Suppressor macrophage treated with lipopolysaccharide for 4 hours (primary cell): Measurements from ENCODE around the gene ATP2A1.
"Not testable (repeated sequence)": the region's sequence is repeated elsewhere in the genome, so short reads cannot be mapped to it uniquely, and the experiment has no call there.

Experiments used
- DNase-seq: peaks from one replicate; pipeline ENCODE4 v3.0.0-alpha.2; 2020

Gene ATP2A1

DNA sequence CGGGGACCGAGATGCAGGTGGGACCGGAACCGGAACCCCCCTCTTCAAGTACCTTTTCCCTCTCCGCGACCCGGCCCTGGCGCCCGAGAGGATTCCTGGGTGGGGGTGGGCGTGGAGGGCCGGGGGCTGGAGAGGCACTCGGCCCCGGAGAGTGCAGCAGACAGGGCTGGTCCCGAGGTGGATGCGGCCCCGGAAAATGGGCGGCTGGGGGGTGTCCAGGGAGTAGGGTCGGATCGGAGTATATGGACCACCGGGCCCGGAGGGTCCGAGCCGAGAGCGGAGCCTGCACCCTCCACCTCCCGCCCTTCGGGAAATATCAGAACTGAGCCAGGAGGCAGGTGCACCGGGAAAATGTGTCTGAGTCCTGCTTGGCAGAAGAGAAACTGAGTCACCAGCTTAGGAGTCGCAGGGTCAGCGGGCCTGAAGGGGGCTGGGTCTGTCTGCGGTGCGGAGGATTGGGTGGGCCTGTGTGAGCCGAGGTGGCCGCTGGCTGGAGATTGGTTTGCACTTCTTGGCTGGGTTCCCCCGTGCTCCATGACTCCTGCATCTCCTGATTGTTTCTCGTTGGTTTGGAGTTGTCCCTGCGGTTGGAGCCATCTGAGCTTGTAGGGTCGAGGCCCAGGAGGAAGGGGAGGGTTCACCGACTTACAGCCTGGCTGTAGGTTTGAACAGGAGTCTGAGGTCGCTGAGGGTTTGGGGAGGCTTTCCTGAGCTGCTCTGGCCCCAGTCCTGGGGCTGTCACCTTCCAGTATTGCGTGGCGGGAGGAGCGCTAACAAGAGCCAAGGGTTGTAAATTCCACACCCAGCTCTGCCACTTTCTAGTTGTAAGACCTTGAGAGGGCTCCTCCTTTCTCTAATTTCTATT lies 14.1 kb upstream of the ATP2A1 start:
- peak; percentile 12 for DNase-seq

DNA sequence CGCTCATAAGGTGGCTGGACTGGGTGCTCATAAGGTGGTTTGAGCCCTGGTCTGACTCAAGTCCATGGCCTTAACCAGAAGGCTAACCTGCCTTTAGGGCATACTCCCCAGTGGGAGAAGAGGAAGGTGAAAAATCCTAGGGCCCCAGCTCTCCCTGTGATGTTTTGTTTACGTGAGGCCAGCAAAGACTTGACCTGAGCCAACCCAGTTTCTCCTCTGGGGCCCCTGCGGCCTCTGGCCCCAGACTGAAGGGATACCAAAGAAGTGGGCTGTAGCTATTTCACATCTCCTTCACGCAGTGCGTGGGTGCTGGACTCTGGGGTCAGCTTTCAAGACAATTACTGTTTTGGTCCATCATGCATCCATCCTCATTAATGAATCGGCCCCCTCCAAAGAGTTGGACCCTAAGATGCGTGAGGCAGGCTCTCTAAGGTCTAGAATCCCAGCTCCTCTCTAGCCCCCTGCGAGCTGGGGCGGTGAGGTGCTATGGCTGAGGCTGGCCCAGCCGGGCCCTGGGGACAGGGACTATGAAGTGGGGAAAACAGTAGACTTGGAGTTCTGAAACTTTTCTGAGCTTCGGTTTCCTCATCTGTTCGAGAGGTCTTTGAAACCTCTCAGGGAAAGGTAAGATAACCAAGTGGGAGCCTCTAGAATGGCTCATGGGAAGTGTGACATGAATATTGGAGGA lies 13.1 kb upstream of the ATP2A1 start:
- no peak for DNase-seq

DNA sequence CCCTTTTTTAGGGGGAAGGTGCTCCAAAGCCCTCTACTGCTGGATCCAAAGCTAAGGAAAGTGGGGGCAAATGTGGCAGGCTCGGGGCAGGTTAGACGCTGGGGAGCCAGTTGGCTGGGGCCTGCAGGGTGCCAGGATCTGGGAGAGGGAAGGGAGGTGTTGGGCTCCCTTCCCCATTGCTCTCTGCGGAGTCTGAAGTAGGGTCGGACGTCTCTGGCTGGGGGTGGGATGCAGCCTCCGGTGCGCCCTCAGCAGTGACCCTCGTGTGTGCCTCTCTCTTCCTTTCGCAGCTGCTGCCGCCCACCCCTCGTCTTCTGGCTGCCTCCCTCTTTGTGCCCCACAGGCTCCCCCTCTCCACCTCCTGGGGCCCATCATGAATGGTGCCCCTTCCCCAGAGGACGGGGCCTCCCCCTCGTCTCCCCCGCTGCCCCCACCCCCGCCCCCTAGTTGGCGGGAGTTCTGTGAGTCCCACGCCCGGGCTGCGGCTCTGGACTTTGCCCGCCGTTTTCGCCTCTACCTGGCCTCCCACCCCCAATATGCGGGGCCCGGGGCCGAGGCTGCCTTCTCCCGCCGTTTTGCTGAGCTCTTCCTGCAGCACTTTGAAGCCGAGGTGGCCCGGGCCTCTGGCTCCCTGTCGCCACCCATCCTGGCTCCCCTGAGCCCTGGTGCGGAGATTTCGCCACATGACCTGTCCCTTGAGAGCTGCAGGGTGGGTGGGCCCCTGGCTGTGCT lies 12.4 kb upstream of the ATP2A1 start:
- no peak for DNase-seq

DNA sequence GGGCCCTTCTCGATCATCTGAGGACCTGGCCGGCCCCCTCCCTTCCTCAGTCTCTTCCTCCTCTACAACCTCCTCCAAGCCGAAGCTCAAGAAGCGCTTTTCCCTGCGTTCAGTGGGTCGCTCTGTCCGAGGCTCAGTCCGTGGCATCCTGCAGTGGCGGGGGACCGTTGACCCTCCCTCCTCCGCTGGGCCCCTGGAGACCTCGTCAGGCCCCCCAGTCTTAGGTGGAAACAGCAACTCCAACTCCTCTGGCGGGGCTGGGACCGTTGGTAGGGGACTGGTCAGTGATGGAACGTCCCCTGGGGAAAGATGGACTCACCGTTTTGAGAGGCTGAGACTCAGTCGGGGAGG lies 11.9 kb upstream of the ATP2A1 start:
- DNase-seq: no peak

DNA sequence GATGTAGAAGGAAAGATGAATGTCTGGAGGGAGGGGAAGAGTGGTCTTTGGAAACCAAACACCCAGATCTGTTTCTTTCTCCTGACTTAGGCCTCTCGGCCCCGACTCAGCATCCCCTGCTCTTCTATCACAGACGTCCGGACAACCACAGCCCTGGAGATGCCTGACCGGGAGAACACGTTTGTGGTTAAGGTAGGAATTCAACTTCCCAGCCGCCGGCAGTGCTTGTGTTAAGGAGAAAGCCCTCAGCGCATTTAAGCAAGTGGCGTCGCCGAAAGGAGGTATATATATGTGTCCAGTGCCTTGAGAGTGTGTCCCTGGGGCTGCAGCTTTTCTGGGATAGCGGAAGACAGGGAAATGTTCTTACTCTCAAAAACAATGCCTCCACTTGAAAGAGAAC lies 11.0 kb upstream of the ATP2A1 start:
- no peak for DNase-seq

DNA sequence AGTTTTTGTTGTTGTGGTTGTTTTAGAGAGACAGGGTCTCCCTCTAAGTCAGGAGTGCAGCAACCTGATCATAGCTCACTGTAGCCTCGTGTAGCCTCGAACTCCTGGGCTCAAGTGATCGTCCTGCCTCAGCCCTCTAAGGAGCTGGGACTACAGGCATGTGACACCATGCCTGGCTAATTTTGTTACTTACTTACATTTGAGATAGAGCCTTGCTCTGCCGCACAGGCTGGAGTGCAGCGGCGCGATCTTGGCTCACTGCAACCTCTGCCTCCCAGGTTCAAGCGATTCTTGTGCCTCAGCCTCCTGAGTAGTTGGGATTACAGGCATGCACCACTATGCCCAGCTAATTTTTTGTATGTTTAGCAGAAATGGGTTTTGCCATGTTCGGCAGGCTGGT lies 10.6 kb upstream of the ATP2A1 start:
- DNase-seq: not testable (repeated sequence)

DNA sequence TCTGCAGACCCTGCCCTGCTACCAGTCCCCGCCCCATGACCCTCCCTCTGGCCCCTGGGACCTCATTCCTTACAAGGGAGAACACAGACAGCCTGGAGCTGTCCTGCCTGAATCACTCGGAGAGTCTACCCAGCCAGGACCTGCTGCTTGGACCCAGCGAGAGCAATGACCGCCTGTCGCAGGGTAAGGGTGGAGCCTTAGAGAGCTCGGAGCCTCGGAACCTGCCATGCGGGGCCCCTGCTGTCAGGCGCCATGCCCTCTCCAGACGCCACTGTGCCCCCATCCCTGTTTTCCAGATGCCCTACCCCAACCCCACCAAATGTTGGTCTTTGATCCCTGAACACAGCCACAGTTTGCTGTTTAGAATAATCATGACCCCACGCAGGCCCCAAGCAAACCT lies 9.1 kb upstream of the ATP2A1 start:
- DNase-seq: no peak

DNA sequence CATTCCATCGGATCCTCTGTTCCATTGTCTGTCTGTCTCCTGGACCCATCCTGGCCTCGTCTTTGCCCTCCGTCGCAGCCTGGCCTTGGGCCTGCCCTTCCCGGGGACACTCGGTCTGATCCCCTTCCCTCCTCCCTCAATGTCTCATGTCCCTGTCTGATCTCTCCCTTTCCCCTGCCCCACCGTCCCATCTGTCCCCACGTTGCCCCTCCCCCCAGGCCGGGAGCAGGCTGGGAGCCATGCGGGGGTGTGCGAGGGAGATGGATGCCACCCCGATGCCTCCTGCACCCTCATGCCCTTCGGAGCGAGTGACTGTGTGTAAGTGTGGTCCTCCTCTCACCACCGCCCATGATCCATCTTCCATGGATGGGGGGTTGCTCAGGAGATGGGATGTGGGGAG lies 5.3 kb upstream of the ATP2A1 start:
- DNase-seq: no peak

DNA sequence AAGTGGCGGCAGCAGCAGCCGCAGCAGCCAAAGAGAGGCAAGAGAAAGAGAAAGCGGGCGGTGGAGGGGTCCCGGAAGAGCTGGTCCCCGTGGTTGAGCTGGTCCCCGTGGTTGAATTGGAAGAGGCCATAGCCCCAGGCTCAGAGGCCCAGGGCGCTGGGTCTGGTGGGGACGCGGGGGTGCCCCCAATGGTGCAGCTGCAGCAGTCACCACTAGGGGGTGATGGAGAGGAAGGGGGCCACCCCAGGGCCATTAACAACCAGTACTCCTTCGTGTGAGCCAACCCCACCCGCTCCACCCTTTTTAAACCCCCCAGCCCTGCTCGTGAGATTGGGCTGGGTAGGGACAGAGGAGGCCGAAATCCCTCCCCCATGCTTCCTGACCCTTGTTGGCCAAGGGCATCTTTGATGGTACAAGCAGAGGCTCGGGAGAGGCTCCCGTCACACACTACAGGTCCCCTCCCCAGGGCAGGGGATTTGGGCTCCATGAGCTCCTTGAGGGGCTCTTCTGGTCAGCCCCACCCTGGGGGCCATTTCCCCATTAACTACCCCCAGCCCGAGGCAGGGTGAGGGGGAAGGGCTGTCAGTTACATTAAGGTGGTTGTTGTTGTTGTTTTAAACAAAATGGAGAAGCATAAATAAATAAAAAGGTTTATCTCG lies 4.6 kb upstream of the ATP2A1 start:
- peak; percentile 61 for DNase-seq

DNA sequence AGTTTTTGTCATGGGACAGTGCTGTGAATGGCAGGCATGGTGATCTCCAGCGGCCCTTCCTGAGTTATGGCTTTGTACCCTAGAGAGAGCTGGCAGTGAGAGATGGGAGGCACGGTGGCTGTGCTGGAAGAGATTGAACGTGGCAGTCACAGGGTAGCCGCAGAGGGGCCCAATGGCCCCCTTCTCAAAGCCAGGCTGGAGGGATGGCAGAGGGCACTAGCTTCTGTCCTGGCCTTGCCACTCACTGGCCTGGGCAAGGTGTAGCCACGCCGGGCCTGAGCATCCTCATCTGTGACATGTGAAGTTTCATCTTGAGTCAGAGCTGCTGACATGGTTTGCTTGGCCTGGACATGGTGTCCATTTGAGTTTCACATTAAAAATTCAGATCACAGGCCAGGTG lies 3.9 kb upstream of the ATP2A1 start:
- DNase-seq: no peak

DNA sequence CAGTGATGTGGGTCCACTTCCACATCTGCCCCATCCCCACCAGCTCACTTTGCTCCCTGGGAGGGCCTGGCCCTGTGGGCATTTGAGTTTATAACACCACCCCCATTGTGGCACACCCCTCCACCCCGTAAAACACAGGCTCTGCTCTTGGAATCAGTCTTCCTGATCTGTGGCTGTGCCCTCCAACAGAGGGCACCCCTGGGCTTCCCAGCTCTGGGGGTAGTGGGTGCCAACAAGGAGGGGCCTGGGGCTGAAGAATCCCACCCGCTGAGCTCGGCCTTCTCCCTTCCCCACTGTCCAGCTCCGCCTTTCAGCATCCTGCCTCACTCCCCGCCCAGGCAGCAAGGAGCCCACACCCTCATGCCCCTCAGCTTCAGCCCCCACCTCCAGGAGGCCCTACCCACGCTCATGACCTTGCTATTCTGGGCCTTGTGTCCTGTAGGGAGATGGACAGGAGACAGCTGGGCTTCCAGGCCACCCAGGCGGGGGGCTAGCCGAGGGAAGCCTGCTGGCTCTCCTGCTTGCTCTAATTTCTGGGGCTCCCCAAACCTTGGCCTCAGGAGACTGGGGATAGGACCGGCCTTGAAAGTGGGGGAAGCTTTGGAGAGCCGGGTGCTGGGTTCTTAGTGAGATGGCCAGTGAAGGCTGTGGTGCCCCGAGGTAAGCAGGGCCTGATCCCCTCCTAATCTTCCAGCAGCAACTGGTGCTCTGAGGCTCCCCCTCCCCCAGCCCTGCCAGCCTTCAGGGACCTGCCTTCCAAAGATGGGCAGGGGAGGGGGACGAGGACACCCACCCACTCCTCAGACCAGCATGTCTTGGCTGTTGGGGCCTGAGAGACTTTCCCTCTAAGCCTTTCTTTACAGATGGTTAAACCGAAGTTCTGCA lies 2.9 kb upstream of the ATP2A1 start:
- no peak for DNase-seq

DNA sequence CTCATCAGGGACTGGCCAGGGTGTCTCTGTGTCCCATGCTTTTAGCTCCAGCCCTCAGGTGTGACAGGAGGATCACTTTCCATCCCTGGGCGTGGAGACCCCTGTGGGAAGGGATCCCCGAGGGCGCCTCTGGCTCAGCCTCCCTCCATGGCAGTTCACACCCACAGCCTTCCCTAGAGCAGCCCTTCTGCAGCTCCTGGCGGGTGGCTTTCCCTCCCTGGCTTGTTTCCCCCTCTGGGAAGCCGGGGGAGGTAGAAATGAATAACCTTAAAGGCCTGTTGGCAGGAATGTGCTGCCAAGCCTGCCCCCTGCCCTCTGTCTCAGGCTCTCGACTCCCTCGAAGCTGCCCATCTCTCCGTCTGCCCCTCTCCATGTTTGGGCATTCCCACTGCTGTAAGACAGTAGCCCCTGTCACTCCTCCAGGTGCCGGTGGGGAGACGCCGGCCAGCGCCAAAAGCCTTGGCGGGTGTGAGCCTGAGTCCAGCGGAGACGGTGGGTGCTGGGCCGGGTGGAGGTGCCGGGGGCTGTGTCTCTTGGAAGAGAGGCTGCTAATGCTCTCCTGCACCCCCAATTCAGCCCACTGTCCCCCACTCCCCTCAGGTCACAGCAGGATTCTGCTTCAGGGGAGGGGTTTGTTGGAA lies 2.1 kb upstream of the ATP2A1 start:
- DNase-seq: no peak

DNA sequence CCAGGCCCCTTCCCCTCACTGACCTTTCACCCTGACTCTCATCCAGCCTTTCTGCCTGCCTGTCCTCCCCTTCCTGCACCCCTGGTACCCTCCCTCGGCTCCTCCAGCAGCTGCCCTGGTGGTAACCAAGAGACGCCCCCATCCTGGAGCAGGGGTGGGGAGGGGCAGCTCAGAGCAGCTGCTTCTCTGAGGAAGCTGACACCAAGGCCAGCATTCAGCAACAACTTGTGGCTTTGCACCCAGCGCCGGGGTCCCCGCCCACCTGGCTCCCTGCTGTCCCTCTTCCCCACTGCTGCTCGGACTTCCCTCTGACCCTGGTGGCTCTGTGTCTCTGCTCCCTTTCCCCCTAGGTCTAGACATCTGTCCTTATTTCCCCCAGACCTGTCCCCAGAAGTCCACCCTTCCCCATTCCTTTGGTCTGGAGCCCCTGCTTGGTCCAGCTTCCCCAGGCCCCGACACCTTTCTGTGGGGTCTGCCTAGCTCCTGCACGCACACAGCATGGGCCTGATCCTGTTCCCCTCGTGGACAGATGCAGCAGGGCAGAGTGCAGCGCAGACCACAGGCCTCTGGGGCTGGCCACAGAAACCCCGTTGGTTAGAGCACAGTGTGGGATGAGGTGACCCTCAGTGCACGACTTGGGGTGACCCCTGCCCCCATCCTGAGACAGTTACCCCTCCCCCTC lies 1.2 kb upstream of the ATP2A1 start:
- no peak for DNase-seq

DNA sequence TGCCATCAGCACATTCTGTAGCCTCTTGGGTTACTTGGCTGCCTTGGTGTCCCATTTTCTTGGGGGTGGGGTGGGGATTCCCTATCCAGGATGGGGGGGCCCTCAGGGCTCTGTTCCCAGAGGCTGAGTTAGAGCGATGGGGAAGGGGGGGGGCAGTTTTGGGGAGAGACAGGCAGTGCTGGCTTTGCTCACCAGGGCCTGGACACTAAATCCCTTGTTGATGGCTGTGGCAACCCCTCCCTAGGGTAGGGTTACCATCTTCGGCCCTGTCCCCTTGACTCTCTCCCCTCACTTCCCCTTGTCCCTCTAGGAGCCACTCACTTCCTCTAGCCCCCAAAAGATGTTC lies 660 bp upstream of the ATP2A1 start:
- no peak for DNase-seq

DNA sequence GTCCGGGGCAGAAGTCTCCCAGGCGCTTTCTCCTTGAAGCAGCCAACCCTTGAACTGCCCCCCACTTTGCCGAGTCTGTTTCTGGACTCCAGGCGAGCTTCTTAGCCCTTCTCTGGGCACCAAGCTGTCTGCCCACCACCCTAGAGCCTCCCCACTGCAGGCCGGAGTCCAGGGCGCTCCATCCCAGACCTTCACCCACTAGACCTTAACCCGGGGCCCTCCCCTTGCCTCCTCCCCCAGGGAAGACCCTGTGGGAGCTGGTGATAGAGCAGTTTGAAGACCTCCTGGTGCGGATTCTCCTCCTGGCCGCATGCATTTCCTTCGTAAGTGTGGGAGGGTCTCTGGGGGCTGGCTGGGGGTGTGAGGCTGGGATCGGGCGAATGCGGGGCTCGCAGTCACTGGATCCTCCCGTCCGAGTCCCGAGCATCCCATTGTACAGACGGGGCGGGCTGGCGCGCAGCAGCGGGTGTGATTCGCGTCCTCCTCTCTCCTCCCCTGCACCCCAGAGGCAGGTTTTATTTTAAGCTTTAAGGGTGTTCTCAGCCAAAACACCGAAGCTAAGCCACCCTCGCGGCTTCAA lies 1.1 kb downstream of the ATP2A1 start:
- DNase-seq: no peak

DNA sequence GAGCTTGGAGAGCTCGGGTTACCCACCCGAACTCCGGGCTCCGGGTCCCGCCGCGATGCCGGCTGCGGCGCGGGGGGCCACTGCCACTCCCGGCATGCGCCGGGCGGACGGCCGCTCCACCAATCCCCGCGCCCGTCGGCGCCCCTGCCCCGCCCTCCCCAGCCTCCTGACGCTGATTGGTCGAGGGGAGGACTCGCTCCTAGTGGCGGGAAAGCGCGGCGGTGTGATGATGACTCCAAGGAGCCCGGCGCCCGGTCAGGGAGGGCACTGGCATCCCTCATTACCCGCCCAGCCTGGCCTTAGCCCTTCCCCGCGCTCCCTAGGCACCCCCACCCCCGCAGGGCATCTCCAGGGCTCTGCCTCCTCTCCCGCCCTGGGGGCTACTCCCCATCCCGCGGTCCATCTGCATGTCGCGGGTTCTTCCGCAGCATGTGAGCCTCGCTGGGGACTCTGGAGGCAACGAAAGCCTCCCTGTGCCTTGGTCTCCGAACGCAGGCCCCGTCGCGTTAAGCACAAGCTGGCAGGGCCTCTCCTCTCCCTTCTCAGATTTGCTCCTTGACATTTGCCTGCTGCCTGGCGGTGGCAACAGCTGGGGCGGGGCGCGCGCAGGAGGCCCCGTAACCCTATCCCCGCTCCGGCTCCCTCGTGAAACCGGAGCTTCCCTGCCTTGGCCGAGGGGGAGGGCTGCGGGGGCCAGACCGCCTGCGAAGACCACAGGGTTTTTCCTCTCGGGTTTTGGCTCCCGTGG lies 1.7 kb downstream of the ATP2A1 start:
- DNase-seq: peak; percentile 93

DNA sequence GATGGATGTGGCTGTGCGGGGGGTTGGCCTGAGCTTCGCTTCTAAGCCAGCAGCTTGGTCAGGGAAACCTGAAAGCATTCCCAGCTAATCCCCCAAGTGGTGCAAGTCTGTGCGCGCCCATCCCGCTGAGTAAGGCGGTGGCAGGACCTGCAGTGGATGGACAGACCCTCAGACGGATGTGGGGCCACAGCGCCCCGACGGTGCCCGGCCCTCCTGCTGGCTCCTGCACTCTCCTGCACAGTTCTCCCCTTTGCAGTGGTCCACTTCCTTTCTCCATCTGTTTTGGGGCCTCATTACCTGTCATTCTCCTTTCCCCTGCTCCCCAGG lies 2.3 kb downstream of the ATP2A1 start:
- no peak for DNase-seq

DNA sequence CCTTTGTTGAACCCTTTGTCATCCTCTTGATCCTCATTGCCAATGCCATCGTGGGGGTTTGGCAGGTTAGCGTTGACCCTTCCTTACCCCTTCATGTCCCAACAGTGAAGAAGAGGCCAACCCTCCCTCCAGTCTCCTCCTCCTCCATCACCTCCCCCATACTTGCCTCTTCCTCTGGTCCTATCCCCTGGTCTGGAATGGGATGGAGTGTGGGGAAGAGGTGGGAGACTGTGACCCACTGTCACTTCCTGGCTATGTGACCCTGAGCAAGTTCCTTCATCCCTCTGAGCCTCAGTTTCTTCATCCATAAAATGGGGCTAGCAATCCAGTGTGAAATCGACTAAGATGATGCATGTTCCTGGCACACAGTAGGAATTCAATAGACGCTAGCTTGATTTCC lies 2.7 kb downstream of the ATP2A1 start:
- DNase-seq: no peak

DNA sequence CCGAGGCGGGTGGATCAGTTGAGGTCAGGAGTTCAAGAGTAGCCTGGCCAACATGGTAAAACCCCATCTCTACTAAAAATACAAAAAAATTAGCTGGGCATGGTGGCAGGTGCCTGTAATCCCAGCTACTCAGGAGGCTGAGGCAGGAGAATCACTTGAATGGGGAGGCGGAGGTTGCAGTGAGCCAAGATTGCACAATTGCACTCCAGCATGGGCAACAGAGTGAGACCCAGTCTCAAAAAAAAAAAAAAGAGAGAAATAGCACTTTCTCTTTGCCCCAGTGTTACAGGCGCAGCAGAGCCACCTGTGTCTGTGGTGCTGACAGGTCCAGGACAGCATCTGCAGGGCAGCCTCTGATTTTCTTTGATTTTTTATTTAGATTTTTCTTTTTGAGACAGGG lies 3.3 kb downstream of the ATP2A1 start:
- not testable (repeated sequence) for DNase-seq

DNA sequence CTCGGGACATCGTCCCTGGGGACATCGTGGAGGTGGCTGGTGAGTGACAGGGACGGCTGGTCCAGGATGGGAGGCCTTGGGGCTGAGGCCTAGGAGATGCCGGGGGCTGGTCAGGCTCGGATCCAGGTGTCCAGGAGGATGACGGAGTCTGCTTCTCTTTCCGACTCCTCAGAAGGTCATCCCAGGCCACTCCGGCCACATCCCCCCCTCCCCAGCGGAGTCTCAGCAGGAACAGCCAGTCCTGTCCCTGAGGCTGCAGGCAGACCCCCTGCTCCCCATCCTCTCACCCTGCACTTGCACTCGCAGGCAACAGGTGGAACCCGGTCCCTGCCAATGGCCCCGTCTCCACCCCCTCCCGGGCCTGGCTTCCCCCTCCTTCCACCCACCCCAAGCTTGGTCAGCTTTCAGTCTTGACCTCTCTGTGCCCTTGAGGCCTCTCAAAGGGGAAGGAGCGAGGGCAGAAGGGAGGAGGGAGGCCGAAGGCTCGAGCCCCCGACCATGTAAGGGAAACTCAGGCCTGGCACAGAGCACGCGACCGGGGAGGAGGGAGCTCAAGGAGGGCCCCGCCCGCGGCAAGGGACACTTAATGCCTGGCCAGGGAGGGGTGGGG lies 4.4 kb downstream of the ATP2A1 start:
- no peak for DNase-seq
